SH-SY5Y (cell line): Measurements from ENCODE around the gene KIAA1217.

Experiments used
- GATA2 ChIP-seq: IDR thresholded peaks from 2 replicates; pipeline ENCODE4 v1.6.1; 2011; ENCODE audit warnings: mild to moderate bottlenecking, low read depth, low read length
- GATA3 ChIP-seq: IDR thresholded peaks from 2 replicates; pipeline ENCODE4 v1.6.1; 2011; ENCODE audit warnings: low read depth, mild to moderate bottlenecking, low read length, moderate library complexity

The KIAA1217 gene

GRCh38 chr10:24242562-24242961 lies 33.6 kb downstream of the KIAA1217 start:
- no peak for TF ChIP-seq GATA2
- TF ChIP-seq GATA3, result no peak

GRCh38 chr10:24246365-24246764 lies 37.4 kb downstream of the KIAA1217 start:
- no peak for TF ChIP-seq GATA3
- no peak for TF ChIP-seq GATA2

DNA sequence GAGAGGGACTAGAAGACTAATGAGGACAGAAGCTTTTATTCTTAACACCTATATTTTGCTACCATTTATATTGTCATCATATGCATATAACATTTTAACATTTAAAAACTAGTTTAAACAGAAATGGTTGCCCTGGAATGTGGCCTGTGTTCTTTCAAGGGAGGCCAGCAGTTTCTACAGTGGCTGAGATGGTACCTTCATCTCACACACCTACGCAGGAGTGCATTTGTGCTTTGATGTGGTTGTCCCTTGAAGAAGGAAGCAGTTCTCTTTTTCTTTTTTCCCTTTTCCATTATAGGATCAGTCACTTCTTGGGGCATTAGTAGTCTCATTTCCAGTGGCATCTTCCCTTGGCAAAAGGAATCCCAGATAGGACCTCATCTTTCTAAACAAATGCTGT lies 38.9 kb downstream of the KIAA1217 start:
- TF ChIP-seq GATA3 (no peak), GATA2 (no peak)

DNA sequence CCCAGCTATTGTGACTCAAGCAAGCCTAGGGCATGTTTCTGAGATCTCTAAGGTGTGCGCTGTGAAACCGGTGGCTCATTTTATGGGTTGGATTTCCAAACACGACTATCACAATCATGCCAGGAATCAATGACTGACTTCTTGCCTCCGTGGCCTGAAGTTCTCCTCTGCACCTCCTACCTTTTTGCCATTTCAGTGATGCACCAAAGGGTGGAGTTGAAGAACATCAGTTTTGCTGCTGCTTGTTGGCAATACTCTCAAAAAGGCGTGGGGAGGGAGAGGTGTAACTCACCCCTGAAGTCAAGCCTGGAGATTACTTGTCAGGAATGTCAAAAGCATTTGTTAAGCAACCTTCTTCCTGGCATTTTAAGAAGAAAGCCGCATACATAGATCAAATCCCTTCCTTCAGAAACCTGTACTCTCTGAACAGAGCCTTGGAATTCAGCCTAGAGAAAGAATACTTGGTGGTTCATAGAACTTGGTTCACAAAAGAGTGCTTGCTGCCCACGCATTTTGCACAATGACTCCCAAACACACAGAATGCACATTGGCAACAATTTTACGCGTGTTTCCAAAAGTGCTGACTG lies 41.0 kb downstream of the KIAA1217 start:
- TF ChIP-seq GATA3 (no peak), GATA2 (no peak)

GRCh38 chr10:24251547-24251946 lies 42.6 kb downstream of the KIAA1217 start:
- TF ChIP-seq GATA2 (no peak), GATA3 (no peak)

DNA sequence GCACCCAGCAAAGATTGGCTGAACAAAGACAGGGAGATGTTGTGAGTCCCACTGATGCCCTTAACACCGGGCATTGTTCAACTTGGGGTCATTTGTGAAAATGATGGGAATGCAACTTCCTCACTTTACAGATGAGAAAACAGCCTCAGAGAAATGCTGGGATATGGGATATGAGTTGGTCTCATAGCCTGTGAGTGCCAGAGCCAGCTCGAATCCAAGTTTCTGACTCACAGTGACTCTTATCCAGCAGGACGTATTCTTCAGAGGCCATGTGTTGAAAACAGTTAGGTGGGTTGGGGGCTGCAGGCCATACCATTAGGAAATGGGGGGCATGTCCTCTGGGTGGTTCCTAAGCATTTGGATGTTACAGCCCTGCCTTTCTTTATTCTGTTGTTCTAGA lies 45.2 kb downstream of the KIAA1217 start:
- TF ChIP-seq GATA2 (no peak), GATA3 (no peak)

GRCh38 chr10:24255115-24255880 lies 46.4 kb downstream of the KIAA1217 start:
- TF ChIP-seq GATA2 (no peak), GATA3 (no peak)

- no peak for TF ChIP-seq GATA3
- TF ChIP-seq GATA2, result no peak
Measured at GRCh38 chr10:24255881-24256311, 47.0 kb downstream of the KIAA1217 start.

- TF ChIP-seq GATA3 (no peak), GATA2 (no peak)
Measured at GRCh38 chr10:24256619-24257107, 47.7 kb downstream of the KIAA1217 start.

DNA sequence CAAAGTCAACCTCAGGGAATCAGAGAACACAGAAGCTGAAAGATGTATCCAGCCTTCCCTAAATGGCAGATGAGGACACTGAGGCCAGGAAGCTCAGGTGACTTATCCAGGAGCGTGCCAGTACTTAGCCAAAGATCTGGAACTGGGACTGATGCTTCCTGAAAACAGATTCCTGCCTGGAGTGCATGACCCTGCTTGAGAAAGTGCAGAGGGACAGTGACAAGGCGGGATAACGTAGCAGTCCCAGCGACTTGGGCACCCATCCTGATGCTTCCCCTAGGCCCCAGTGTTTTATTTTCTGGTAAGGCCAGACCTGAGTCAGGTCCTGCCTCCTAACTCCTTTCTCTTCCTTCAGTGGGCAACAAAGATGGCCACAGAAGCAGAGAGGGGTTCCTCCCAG lies 48.6 kb downstream of the KIAA1217 start:
- TF ChIP-seq GATA3, result no peak
- no peak for TF ChIP-seq GATA2

GRCh38 chr10:24259365-24260130 lies 50.6 kb downstream of the KIAA1217 start:
- TF ChIP-seq GATA2, result no peak

DNA sequence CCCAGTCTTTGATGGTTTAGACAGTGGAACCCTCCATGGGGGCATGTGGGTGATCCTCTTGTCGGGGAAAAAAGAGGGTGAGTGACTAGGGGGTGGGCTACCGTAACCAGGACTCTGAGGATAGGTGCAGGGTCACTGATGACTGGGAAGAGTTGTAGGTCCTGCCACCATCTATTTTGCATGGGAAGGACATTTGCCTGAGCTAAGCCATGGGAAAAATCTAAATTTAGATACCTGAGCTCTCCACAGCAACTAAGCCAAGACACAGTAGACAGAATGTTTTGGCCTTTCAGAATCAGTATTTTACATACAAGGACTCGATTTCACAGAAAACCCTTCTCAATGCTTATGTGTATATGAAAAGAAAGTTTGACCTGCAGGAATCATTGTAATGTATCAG lies 52.7 kb downstream of the KIAA1217 start:
- TF ChIP-seq GATA3 (no peak), GATA2 (no peak)

DNA sequence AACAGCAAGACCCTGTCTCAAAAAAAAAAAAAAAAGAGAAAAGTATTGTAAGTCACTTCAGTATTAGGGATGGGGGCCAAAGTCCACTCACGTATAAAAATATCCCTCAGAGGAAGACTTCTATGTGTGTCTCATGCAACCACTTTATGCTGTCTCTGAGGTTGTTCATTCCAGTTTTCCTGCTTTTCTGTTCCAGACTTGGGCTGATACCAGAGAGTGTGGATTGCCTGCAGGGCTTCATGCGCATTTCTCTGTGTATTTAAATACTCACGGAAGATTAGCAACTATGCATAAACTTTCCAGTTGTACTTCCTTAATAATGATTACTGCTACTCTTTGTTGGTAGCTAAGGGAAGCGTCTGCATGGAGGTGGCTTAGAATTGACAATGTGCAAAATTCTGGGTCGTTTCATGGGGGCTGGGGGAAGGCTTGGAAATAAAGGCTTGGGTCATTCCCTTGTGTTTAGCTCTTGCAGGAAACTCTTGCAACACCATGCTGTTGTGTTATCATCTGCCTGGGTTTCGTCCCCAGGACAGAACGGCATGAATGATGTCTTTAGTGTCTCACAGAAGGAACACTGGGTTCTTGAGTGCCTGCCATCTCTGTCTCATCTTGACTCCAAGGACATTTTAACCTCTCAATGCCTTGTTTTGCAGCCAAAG lies 54.1 kb downstream of the KIAA1217 start:
- TF ChIP-seq GATA2, result no peak
- TF ChIP-seq GATA3, result no peak

- TF ChIP-seq GATA3, result no peak
- TF ChIP-seq GATA2, result no peak
Measured at GRCh38 chr10:24269476-24269875, 60.5 kb downstream of the KIAA1217 start.

- TF ChIP-seq GATA2, result no peak
- no peak for TF ChIP-seq GATA3
Measured at GRCh38 chr10:24272374-24272773, 63.4 kb downstream of the KIAA1217 start.

- TF ChIP-seq GATA2 (no peak), GATA3 (no peak)
Measured at GRCh38 chr10:24277277-24277676, 68.3 kb downstream of the KIAA1217 start.
